Stimulated activated CD8-positive, alpha-beta memory T cell treated with anti-CD3 and anti-CD28 coated beads, Interleukin-7, amount 100 ng/mL, for 24 hours (primary cell): ENCODE results near the gene TTC6.

ENCODE experiments used
- DNase-seq: peaks from one replicate; pipeline ENCODE4 v3.0.0-alpha.2; 2020; ENCODE audit warnings: low read depth

Gene TTC6

DNA sequence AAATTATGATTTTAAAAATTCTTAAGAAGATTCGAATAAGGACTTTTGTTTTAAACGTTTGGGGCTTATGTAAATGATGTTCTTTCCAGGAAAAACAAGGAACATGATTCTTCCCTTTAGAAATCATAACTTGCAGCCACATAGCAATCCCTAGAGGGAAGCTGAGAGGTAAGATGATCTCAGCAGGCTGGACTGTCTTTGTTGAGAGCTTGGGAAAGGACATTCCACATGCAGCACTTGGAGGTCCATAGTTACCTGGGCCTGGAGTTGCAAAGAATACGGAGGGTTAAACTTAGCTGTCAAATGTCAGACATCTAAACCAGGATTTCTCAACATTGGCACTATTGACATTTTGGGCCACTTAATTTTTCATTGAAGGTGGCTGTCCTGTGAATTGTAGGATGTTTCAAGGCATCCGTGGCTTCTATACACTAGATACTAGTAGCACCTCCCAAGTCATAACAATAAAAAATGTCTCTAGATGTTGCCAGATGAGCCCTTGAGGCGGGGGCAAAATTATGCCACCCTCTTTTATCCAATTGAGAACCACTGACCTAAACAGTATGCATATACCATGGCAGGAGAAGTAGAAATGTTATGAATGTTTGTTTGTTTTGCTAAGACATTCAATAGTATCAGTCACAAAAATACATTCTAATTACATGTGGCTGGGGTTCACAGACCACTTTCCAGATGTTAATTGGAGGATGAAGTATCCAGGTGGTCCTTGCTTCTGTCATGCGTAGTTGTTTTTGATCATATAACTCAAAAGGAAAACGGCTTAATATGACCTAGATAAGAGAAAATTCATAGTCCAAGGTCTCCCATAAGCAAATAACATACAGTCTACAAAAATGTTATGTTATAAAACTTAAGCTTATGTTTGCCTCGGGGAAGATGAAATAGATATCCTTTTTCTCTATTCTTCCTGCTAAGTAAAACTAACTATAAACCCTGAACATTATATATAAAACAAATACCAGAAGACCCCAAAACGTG is 30.5 kb downstream of the TTC6 start:
- DNase-seq = no peak

DNA sequence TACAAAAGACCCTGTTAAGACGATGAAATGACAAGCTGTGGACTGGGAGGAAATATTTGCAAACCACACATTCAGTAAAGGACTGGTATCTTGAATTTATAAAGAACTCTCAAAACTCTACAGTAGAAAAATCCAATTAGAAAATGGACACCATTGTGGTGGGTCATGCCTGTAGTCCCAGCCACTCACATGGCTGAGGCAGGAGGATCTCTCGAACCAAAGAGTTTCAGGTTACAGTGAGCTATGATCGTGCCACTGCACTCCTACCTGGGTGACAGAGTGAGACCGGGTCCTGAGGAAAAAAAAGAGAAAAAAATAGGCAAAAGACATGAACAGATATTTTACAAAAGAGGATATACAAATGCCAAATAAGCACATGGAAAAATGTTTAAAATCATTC is 41.9 kb downstream of the TTC6 start:
- DNase-seq = no peak

DNA sequence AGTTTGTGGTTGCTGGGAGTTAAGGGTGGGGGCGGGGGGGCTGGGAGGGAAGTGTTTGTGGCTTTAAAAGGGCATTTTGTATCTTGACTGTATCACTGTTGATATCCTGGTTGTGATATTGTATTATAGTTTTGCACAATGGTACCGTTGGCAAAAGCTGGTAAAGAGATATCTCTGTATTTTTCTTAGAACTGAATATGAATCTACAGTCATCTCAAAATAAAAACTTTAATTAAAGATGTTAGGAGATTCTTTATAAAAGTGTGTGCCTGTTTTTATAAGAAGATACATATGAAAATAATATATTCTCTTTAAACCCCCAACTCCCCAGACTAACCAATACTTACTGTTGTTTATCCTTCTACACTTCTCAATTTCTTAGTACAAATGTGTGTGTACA is 43.2 kb downstream of the TTC6 start:
- DNase-seq = no peak

DNA sequence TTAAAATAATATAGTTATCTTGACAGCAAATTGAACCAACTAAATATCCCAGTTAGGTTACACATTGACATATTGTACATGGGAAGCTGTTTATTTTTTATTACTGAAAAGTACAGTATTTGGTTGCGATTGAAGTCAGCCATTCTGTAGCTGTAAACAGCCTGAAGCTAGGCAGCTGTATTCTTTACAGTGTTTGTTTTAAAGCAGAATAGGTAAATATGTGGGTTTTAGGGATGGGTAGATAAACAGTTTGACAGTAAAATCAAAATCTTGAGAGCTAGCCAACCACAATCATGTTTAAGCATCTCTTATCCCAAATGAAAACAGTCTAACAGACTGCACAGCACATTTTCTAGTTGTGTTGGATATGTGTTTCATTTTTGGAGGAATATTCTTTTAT is 45.7 kb downstream of the TTC6 start:
- no peak for DNase-seq

DNA sequence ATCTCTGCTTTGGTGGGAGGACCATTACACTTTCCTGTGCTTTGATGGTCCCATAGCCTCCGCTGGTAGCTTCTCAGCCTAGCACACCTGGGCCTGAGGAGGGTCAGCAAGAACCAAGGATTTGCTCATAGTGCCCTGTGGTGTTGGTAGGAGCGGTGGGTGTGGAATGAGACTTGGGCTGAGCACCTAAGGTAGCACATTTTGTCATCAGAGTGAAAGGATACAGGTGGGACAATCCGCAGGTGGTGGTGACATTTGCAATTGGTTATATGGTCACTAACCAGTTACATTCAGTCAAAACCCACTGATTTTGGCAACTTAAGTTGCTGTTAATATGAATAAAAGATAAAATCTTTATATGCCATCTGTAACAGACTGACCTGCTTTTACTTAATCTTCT is 46.7 kb downstream of the TTC6 start:
- no peak for DNase-seq

- no peak for DNase-seq
Measured at GRCh38 chr14:37643701-37644100, 48.3 kb downstream of the TTC6 start.
